GM20000 (cell line): Measurements from ENCODE around the gene CDYL2.

ENCODE experiments used
- DNase-seq: peaks from one replicate; pipeline ENCODE4 v3.0.0; 2012; ENCODE audit warnings: low spot score
- TF ChIP-seq, protein P1 (sequence below): IDR thresholded peaks from 2 replicates; pipeline ENCODE4 v1.5.1; 2012; ENCODE audit warnings: mild to moderate bottlenecking, control low read depth; ENCODE audit errors: extremely low read depth, missing control alignments

The CDYL2 gene

GRCh38 chr16:80672379-80672778, 132.0 kb downstream of the CDYL2 start:
- DNase-seq: no peak

GRCh38 chr16:80671281-80671849, 133.0 kb downstream of the CDYL2 start:
- peak; percentile 46 for DNase-seq
- TF ChIP-seq, protein P1, sequence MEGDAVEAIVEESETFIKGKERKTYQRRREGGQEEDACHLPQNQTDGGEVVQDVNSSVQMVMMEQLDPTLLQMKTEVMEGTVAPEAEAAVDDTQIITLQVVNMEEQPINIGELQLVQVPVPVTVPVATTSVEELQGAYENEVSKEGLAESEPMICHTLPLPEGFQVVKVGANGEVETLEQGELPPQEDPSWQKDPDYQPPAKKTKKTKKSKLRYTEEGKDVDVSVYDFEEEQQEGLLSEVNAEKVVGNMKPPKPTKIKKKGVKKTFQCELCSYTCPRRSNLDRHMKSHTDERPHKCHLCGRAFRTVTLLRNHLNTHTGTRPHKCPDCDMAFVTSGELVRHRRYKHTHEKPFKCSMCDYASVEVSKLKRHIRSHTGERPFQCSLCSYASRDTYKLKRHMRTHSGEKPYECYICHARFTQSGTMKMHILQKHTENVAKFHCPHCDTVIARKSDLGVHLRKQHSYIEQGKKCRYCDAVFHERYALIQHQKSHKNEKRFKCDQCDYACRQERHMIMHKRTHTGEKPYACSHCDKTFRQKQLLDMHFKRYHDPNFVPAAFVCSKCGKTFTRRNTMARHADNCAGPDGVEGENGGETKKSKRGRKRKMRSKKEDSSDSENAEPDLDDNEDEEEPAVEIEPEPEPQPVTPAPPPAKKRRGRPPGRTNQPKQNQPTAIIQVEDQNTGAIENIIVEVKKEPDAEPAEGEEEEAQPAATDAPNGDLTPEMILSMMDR: no peak

More at GRCh38 chr16:80672379-80672778, 132.0 kb downstream of the CDYL2 start:
- TF ChIP-seq, protein P1: no peak

DNA sequence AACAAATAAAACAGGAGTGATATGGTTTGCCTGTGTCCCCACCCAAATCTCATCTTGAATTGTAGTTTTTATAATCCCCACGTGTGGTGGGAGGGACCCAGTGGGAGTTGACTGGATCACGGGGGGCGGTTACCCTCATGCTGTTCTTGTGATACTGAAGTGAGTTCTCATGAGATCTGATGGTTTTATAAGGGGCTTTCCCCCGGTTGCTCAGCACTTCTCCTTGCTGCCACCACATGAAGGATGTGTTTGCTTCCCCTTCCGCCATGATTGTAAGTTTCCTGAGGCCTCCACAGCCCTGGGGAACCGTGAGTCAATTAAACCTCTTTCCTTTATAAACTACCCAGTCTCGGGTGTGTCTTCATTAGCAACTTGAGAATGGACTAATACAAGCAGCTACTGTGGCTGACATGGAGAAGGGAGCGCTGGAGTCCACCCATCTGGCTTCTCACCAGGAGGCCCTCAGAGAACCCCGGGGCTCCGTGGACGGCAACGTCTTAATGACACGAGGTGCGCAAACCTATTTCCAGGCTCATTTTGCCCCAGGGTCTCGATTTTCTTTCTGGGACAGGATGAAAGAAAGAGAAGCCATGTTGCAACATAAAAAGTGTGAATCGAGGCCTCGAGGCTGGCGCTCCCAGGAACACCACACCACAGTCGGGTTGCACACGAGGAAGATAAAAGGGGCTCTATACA, 134.1 kb downstream of the CDYL2 start:
- TF ChIP-seq, protein P1: no peak
- DNase-seq: no peak

DNA sequence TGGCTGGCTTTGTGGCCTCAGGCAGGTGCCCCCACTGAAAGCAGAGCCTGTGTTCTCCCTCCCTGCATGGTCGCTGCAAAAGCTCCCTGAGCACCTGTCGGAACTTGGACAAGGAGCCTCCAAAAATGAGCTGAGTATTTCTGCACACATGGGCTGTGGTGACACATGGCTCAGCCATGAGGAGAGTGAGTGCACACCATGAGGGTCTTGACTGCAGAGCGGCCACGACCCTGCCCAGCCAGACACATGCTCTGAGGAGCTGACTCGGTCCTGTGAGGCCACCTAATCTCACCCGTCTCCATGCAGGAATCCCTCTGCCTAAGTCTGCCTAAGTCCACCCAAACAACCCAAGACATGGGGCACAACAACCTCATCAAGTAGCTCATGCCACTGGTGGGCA, 134.7 kb downstream of the CDYL2 start:
- TF ChIP-seq, protein P1: no peak
- DNase-seq: no peak

- DNase-seq: no peak
- TF ChIP-seq, protein P1: no peak
Measured at GRCh38 chr16:80667925-80668324, 136.5 kb downstream of the CDYL2 start.

DNA sequence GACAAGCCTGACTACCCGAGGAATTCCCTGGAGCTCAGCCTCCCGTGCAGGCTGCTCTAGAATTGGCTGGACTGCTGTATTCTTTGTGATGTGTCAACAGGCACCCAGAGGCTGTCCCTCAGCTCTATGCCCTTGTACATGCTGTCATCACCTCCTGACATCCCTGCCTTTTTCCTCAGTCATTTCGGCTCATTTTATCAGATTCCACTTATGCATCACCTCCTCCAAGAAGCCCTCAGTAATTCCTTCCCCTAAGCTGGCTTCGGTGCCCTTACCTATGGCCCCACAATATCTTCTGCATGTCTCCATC, 137.2 kb downstream of the CDYL2 start:
- DNase-seq: no peak
- TF ChIP-seq, protein P1: no peak

DNA sequence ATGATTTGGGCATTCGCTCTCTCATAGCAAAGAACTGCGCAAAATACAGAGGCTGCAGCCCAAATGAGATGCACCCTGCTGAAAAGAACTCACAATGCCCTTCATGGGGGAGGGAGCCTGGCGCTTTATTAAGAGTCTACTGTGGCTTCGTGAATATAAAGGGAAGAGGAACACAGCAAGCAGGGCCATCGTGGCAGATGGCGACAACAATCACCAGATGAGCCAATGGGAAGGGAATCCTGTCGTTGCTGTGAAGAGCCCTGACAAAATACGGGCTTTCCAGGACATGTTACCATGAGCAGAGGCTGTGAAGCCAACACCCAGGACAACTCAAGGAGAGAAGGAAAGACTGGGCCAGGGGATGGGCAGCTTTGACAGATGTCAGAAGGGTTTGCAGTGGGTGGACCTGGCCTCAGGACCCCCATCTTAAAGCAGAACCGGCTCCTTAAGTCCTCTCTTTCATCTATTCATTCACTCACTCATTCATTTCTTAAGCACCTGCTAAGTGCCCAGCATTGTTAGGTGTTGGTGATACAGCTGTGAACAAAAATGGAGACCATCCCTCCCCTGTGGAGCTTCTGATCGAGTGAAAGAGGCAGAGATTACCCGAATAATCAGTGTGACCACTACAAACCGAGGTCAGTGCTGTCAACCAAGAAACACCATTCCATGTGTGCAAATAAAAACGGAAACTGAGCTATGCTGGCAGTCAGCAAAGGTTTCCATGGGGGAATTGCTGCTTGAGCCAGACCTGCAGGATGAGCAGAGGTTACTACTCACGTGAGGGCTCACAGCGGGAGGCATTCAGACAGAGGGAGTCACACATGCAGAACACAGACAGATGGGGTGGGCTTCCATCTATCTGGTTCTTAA, 137.8 kb downstream of the CDYL2 start:
- TF ChIP-seq, protein P1: no peak
- DNase-seq: no peak
